ENCODE measurements around the gene ENOX1. TPM values are rescaled to one million over a fixed set of nuclear protein-coding genes. Genes with fewer than 3 reads are reported as not detected.

Gene ENOX1
- total and polyA plus RNA-seq, 2 of the 8 experiments (the other 6 are each of a cell fraction or from before 2014, with no cell fraction given): 0.23 to 0.37 TPM

- TF ChIP-seq CHD7 (IDR thresholded peaks at IDR 0.05; ENCODE audit: insufficient replicate concordance, low read length): no peak
- TF ChIP-seq USF2 (IDR thresholded peaks at IDR 0.05; ENCODE audit: low read length): no peak
- TF ChIP-seq, protein P1, sequence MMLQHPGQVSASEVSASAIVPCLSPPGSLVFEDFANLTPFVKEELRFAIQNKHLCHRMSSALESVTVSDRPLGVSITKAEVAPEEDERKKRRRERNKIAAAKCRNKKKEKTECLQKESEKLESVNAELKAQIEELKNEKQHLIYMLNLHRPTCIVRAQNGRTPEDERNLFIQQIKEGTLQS (IDR thresholded peaks at IDR 0.05; ENCODE audit: insufficient read depth, low read depth, low read length): no peak
These were observed 27.9 kb downstream of the ENOX1 start (continued) for GRCh38 chr13:43758834-43759233.

All from H1 (cell line).